HL-60 (cell line): ENCODE data around the gene TENT4A.

Experiments used
- DNase-seq, 2 experiments: peaks; one replicate each; pipeline ENCODE4 v3.0.0-alpha.2; 2010 to 2020; ENCODE audit warnings: low read depth in 1 of 2, low spot score in 1 of 2
- H3K27ac ChIP-seq: fragments of 250-450 bp; sonication (Bioruptor Pico); replicated peaks from 2 replicates; pipeline ENCODE4 v1.5.1; 2020; ENCODE audit warnings: mild to moderate bottlenecking, moderate library complexity
- H3K27me3 ChIP-seq: fragments of 250-450 bp; sonication (Bioruptor Pico); 2 replicates; pipeline ENCODE4 v1.5.1; 2021; ENCODE audit warnings: mild to moderate bottlenecking, moderate library complexity; ENCODE audit not compliant: insufficient read depth, poor library complexity, severe bottlenecking
- H3K4me3 ChIP-seq: replicated peaks from 2 replicates; pipeline ENCODE4 v1.5.1; 2011; ENCODE audit warnings: mild to moderate bottlenecking, control low read depth, low read length; ENCODE audit not compliant: insufficient read depth
- CTCF ChIP-seq: IDR thresholded peaks from one replicate; pipeline ENCODE4 v1.5.1; 2011; ENCODE audit warnings: low read length, control low read depth, inconsistent platforms; ENCODE audit not compliant: insufficient read depth
- GABPA ChIP-seq: IDR thresholded peaks from 2 replicates; pipeline ENCODE4 v1.6.1; 2012; ENCODE audit warnings: low read depth
- POLR2AphosphoS5 ChIP-seq: IDR thresholded peaks from 2 replicates; pipeline ENCODE4 v1.6.1; 2012; ENCODE audit warnings: low read depth
- REST ChIP-seq: IDR thresholded peaks from 2 replicates; pipeline ENCODE4 v1.6.1; 2012; ENCODE audit warnings: low read depth; ENCODE audit not compliant: insufficient replicate concordance
- SPI1 ChIP-seq: IDR thresholded peaks from 2 replicates; pipeline ENCODE4 v1.6.1; 2012; ENCODE audit warnings: low read depth, mild to moderate bottlenecking, borderline replicate concordance

The TENT4A gene

GRCh38 chr5:6715758-6716628 is 2.8 kb downstream of the TENT4A start:
- no peak for TF ChIP-seq REST
- TF ChIP-seq POLR2AphosphoS5, result no peak
- peak; percentile 32; the same call in 1 of the 2 replicates for TF ChIP-seq SPI1
- Histone ChIP-seq H3K27ac (no peak overlapping the region), H3K4me3 (peak overlapping the region; percentile 54), H3K27me3 (no peaks in the 10 kb centered on the region)
- peak in 1 of 2 experiments; percentile 46 for DNase-seq

GRCh38 chr5:6716629-6717149 is 3.5 kb downstream of the TENT4A start:
- DNase-seq, result no peak
- Histone ChIP-seq H3K27me3 (no peaks in the 10 kb centered on the region), H3K27ac (no peak overlapping the region), H3K4me3 (no peak overlapping the region)
- TF ChIP-seq CTCF, result no peak
- TF ChIP-seq REST, result no peak
- no peak for TF ChIP-seq POLR2AphosphoS5
- TF ChIP-seq SPI1, result no peak
- no peak for TF ChIP-seq GABPA

- no peak for DNase-seq
- TF ChIP-seq SPI1, result no peak
- no peak for TF ChIP-seq POLR2AphosphoS5
- no peak for TF ChIP-seq REST
- no peak for TF ChIP-seq GABPA
- no peak for TF ChIP-seq CTCF
- Histone ChIP-seq H3K27ac (no peak overlapping the region), H3K27me3 (no peaks in the 10 kb centered on the region), H3K4me3 (no peak overlapping the region)
Measured at GRCh38 chr5:6717247-6717646, 4.0 kb downstream of the TENT4A start.
